NK-92 treated with Interleukin-12 subunit alpha and Interleukin-12 subunit beta, amount 100 ng/mL, for 24 hours (cell line): ENCODE measurements around the gene MAB21L4.

Source experiments
- DNase-seq: peaks from one replicate; lab custom pipeline; 2025; lab: John Stamatoyannopoulos, UW

The MAB21L4 gene

DNA sequence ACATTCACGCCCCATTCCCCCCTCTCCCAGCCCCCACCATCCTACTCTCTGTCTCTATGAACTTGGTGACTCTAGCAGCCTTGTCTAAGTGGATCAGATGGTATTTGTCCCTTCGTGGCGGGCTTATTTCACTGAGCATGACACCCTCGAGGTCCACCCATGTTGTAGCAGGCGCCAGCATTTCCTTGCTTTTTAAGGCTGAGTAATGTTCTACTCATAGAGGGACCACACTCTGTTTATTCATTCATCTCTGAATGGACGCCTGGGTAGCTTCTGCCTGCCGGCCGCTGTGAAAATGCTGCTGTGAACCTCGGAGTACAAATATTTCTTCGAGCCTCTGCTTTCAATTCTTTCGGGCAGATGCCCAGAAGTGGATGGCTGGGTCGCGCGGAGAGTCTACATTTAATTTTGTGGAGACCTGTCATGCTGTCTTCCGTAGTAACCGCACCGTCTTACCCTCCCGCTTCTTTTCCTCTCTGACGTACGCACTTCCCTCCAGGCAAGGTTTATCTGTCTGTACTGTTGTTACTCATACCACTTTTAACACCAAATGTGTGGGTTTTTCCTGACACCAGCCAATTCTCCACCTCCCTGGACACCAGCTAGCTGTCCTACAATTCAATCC, 15.8 kb upstream of the MAB21L4 start:
- no peak for DNase-seq

DNA sequence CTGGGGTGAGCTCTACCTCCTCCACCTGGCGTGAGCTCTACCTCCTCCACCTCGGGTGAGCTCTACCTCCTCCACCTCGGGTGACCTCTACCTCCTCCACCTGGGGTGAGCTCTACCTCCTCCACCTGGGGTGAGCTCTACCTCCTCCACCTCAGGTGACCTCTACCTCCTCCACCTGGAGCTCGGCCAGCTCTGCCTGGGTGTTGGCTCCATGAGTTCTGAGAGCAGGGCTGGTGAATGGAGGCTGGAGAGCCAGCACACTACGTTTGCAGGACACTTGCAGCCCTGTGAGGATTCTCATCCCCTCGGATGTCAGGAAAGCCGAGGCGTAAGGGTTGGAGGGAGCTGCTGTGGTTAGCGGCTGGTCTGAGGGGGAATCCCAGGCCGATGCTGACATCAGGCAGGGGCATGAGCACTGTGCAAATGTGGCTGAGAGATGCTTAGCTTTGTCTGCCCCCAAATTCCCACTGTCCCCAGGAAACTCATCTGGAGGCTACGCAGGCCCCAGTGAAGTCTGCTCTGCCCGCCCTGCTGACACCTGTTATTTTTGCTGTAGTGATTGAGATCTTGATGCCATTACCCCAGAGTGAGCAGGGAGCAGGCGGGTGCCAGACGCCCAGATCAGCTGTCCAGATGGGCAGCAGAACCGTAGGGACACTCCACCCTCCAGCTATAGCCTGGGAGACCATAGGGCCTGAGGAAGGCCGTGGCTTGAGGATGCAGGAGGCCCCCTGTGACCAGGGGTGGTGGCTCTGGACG, 13.4 kb upstream of the MAB21L4 start:
- no peak for DNase-seq

DNA sequence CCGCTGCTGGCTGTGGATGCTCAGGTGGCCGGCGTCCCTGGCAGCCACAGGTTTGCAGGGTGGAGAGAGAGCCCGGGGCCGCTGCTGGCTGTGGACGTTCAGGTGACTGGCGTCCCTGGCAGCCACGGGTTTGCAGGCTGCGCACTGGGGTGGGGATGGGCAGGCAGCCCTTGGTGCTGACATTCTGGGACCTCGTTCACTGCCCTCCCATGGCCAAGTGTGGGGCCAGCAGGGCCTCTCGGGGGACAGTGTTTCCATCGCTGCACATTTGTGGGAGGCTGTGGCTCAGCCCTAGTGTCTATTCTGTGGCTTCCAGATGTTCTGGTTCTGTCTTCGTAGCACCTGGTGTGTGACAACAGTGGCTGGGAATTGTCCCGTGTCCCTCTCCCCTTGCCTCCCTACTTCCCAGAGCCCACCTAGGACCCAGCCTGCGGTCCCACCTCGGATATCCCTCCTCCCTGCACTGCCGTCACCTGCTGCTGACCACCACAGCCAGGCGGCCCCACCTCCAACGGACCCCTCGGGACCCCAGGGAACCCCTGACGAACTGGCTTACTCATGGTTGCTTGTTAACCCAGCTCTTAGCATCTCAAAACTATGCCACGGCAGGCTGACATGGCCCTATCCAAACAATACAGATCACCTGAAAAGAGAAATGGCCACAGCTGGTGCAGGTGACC, 11.1 kb upstream of the MAB21L4 start:
- DNase-seq = no peak

DNA sequence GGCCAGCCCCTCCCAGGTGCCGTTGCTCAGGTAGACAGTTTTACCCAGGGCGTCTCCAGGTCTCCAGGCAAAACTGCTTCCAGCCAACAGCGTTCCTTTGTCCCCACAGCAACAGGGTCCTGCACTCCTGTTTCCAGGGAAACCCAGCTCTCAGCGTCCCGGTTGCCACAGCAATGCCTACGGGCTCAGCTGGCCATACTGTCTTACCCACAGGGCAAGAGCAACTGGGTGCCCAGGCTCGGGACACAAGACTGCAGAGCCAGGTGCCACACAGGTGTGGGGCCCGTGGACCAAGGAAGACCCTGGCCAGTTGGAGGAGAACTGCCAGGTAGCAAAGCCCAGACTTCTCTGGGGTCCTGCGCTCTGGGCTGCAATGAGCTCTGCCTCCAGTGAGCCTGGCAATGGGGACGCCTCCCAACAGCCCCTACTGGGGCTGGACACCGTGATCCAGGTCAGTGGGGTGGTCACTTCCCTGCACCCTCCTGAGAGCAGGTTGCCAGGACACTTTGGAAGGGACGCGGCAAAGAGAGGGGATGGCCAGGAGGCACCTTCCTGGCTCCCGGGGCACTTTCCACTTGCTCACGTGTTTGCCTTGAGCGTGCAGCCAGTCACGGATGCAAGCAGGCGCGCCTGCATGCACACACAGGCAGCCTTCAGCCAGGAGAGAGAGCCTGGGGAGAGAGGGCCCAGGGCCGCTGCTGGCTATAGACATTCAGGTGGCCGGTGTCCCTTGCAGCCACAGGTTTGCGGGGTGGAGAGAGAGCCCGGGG, 10.4 kb upstream of the MAB21L4 start, which contains the start of gene CROCC2:
Gene CROCC2, plus strand, starts transcription at position 196 of the 770 bp plus-strand sequence. Its CDS starts 178 bp downstream, at position 374.
- no peak for DNase-seq

DNA sequence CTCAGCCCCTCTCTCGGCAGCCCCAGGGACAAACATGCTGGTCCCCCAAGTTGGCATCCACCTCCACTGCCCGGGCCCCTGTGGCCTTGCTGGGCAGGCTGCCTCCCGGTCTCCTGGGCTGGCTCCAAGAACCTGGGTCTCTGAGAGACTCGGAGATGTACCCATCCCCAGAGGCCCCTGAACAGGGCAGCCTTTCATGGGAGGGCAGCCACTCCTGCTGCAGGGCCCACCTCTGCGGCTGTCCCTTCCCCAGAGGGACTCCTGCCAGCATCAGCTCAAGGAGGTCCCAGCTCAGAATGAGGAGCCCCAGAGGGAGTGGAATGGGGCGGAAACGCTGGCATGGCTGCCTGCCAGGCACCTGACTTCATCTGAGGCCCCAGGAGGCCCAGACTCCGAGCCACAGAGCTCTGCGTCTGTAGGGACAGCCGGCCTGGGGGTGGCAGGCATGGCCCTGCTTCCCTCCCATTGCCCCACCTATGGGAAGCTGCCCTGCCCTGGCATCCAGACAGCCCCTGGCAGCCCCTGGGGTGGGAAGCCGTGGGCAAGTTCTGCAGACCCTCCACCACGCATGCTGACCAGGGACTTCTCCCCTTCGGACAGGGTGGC, 9.3 kb upstream of the MAB21L4 start:
- DNase-seq = no peak

DNA sequence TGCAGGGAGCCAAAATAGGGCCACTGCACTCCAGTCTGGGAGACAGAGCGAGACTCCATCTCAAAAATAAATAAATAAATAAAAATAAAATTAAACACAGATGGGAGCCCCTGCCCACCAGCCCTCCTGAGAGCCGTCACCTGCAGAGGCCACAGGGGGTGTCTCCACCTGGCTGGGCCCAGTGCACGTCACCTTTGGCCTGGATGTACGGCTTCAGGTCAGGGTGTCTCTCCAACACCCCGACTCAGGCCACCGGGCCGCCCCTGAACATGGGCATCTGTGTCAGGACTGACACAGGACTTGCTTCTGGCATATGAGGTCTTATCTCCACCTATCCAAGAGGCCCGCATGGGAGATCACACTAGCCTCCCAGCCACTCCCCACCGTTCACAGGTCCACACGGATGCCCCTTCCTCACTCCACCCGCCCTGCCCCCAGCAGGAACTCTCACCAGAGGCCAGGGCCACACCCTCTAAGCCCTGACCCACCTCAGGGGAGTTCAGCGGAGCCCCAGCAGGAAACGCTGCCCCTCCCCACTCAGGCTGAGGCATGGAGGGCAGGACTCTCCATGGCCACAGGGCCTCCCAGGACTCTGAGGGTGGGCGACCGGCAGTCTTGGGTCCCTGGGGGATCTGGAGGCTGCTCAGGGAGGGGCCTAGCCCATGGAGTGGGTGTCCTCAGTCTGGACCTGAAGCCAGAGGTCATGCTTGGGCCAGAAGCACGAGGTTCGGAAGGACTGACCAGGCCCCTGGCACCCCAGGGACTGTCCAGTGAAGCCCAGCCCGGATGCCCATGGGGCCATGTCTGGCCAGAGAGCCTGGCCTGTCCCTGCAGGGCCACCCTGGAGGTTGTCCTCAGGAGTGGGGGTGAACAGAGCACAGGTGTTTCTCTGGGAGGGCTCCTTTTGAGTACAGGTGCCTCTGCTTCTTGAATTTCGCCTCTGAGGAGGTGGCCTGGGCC, 8.5 kb upstream of the MAB21L4 start:
- DNase-seq = no peak

DNA sequence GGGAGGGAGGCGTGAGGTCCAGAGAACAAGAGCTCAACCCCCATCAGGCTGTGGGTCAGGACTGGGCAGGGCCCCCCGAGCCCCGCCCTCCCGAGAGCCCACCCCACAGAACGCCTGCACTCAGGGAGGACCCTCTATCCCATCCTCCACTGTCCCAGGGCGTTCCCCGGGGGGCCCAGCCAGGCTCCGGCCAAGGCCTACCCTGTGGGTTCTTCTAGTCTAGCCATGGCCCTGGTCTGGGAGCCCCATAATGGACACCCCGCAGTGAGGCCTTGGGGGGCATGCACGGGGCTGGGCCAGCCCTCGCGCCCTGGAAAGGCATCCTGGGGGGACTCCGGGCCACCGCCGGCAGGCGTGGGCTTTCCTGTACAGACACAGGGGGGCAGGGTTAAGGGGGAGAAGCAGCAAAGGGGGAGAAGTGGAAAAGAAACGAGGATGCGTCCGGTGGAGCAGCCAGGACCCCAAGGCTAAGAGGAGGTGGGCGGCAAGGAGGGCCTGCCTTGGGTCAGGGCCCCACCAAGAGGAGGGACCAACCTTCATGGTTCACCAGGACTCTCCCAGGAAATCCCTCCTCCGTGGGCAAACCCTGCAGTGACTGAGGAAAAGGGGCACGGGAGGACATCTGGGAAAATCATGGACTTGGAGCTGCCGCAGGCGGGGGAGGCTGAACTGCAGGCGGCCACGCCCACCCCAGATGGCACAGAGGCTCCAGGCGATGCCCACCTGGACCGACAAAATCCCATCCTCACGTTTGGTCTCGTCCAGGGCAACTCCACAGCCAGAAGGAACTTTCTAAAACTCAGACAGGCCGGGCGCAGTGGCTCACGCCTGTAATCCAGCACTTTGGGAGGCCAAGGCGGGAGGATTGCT, 7.5 kb upstream of the MAB21L4 start:
- DNase-seq = no peak

DNA sequence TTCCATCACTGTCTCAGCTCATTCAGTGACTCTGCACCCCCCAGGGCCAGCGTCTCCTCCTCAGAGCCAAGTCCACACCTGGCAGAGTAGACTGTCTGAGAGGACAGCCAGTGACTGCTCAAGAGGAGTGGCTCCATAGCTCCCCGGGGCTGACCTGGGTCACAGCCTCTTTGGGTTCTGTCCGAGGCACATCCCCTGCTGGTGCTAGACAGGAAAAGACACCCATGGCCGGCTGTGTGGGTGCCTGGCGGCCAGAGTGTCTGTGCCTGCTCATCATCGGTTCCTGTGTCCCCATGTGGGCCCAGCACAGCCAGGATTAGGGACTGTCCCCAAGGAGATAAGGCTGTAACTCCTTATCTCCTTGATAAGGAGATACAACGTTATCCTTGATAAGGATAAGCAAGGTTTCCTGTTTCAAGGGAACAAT, 6.7 kb upstream of the MAB21L4 start:
- no peak for DNase-seq

DNA sequence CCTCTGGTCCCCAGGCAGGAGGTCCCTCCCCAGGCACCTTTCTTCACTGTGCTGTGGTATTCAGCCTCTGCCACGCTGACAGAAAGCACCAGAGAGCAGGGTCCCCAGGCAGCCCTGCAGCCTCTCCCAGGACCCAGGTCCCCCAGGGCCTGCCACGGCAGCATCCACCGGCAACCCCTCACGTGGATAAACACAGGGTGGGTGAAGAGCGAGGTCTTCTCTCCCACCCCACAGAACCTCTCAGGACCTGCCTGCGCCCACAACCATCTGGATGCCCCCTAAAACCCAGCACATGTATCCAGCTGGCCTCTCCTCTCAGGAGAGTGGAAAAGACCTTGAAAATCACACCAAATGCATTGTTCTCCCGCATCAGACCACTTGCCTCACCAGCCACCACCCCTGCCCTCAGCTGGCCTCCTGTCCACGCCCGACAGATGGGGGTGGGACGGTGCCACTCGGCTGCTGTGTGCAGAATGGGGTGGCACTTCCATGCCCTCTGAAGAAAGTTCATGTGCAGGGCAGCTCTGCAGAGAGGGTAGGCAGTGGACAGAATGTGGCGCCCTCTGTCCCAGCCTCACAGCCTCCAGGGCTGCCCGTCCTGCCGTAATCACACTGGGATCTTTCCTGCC, 6.1 kb upstream of the MAB21L4 start:
- DNase-seq = no peak

DNA sequence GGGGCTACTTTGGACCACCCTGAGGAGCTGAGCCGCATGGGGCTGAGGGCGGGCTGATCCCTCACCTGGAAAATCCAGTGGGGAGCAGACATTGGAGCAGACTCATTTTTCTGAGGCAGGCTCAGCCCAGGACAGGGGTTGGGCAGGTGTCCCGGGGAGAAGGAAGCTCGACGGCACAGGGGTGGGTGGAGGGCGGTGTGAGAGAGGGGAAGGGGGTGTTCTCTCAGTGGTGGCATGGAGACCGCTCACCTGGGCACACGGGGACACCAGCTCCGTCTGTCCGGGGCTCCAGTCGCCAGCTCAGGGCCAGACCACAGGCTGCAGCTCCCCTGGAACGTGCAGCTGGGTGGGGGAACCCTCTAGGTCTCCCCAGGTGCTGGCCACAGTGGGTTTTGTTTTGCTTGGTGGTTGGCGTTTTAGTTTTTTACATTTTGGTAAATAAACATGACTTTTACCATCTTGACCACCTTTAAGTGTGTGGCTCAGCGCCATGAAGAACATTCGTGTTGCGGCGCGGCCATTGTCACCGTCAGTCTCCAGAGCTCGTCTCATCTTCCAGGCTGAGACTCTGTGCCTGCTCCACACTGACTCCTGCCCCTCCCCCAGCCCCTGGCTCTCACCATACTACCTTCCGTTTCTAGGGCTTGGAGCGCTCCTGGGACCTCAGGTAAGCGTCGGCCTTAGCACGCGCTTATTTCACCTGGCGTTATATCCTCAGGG, 4.3 kb upstream of the MAB21L4 start:
- no peak for DNase-seq

DNA sequence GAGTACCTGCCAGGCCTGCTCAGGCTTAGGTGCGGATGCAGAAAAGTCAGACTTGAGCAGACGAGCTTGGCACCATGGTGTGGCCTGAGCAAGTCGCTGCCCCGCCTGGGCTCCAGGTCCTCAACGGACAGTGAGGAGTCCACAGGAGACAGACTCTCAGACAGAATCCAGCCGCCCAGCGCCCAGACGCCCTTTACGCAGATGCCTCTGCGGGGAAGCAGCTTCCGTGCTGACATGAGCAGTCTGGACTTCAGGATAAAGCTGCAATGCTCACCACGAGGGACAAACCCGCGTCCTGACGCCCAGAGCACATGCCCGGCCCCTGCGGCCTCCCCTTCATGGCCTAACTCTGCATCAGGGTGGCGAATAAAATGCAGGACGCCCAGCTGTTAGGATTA, 3.5 kb upstream of the MAB21L4 start:
- no peak for DNase-seq

DNA sequence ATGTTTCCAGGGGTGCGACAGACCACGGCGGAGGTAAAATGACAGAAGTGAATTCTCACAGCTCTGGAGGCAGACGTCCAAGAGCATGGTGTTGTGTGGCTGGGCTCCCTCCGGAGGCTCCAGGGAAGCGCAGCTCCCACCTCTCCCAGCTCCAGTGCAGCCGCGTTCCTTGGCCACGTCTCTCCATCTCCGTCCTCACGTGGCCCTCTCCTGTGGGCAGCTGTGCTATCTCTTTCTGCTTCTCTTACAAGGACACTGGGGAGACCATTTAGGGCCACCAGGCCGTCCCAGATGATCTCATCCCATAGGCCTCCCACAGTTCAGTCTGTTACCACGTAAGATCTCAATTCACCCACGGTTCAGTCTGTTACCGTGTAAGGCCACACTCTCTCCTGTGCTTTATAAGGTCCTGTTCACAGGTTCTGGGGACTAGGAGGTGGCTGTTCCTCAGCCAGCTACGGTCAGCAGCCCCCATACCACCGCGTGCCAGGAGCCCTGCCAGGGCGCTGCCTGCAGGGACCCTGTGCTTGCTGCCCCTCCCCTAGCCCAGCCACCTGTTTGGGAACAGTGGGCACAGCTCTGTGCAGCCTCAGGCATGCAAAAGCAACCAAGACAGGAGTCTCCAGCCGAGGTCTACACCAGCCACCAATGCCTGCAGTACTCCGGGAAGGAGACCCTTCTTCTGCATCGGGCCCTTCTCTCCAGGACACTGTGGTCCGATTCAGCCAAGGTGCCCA, 2.9 kb upstream of the MAB21L4 start:
- no peak for DNase-seq

DNA sequence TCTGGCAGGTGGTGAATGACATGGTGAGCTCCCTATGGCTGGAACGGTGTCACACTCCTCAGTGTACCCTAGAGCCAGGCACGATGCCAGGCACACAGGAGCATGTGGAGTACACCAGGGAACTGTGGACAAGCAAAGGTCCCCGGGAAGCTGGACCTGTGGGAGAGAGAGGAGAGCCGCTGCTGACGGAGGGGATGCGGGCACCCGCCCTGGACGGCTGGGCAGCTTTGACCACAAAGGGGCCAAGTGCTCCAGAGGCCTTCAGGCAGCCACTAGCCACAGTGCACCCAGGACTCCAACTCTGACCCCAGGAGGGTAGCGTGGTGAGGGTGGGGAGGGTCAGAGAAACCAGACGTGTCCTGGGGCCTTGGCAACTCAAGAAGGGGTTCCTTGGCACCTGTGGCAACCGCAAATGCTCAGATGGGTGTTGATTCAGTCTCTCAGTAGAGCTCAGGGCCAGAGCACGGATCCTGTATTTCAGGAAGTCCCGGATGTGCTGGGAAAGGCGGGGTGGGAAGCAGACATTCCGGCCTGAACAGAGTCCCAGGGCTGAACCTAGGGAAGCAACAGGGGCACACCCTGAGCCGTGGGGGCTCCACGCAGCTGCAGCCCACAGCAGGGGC, 2.3 kb upstream of the MAB21L4 start:
- no peak for DNase-seq

DNA sequence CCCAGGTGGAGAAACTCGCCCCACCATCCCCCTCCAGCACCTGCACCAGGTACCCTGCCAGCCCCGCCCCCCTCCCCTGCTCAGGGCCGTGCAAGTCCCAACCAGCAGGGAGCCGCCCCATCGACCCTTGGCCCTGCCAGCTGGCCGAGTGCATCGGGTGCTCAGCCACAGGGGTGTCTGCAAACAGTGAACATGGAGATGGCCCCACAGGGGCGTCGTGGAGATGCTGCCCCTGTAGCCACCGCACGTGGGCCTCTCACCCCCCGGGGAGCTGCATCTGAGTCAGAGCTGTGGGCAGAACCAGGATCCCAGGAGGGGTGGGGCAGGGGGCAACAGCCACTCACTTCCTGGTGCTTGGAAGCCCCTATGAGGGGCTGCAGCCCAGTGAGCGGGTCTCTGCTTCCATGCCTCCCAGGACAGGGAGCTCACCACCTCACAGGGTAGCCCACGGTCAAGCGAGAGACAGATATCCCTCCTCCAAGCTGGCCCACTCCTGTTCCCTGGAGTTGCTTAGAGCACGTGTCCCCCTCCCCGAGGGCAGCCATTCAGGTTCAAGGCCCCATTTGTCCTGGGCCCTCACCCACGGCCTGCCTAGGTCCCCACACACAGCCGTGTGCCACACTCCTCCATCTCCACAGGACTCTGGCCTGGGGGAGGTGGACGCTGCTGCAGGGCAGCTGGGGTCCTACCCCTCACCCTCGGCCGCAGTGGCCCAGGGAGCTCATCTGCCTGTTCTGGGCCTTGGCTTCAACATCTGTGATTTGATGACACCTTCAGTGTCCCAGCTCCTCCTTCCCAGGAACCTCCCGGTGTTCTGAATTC, 1.1 kb upstream of the MAB21L4 start:
- DNase-seq = no peak

DNA sequence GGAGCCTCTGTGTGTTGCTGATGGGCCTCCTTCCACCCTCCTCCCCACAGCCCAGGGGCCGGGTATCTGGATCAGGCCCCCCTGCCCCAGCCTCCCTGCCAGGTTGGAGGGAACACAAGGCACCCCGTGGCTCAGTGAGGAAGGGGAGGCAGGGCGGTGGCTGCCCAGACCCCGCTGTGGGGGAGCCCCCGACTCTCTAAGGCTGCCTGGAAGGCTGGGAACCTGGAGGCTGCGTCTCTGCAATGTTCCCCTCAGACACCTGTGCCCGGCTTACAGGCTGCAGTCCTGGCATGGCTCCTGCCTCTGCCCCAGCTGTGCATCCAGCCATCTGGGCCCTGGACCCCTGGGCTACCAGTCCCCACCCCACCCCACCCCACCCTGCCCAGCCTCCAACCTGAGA, 438 bp upstream of the MAB21L4 start:
- no peak for DNase-seq

DNA sequence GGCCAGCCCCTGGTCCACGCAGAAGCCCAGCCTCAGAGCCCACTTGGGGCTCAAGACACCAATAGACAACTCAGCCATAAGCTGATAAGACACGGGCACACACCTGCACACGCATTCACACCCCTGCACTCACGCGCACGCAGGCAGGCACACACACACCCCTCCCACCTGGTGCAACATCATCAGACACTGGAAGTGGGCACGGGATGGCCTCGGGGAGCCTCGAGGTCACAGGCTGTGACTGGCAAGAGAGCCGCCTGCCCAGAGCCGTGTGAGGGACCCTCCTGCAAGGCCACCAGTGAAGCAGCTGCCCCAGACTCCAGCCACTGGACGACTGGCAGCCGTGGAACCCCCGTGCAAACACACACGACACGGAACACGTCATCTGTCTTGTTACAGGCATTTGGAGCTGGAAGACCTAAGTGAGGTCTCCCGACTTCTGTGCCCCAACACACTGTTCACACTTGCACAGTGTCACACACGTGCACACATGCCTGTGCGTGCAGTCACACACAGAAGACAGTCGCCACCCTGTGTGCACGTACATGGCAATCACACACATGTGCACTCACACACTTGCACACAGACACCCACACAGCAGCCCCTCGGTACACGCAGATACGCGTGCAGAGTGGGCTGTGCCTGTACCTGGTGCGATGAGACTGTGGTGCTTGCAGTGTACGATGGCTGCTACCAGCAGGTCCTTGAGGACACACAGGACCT, 959 bp downstream of the MAB21L4 start:
- no peak for DNase-seq
